IMR-90 (cell line): Measurements from ENCODE around the gene NRP1.

Source experiments
- CEBPB ChIP-seq: IDR thresholded peaks from 2 replicates; pipeline ENCODE4 v1.6.1; 2012; ENCODE audit warnings: low read depth, low read length, improper control_type of control experiment
- CHD1 ChIP-seq: IDR thresholded peaks from 2 replicates; pipeline ENCODE4 v1.6.1; 2012; ENCODE audit warnings: low read depth, low read length, improper control_type of control experiment
- MAFK ChIP-seq: IDR thresholded peaks from 2 replicates; pipeline ENCODE4 v1.6.1; 2012; ENCODE audit warnings: low read depth, low read length, improper control_type of control experiment
- MAZ ChIP-seq: IDR thresholded peaks from 2 replicates; pipeline ENCODE4 v1.6.1; 2012; ENCODE audit warnings: low read depth, mild to moderate bottlenecking, low read length, improper control_type of control experiment, moderate library complexity, borderline replicate concordance
- MXI1 ChIP-seq: IDR thresholded peaks from 2 replicates; pipeline ENCODE4 v1.6.1; 2012; ENCODE audit warnings: low read depth, mild to moderate bottlenecking, low read length, moderate library complexity, borderline replicate concordance
- POLR2A ChIP-seq: IDR thresholded peaks from 2 replicates; pipeline ENCODE4 v1.6.1; 2012; ENCODE audit warnings: mild to moderate bottlenecking, low read depth, low read length
- RFX5 ChIP-seq: IDR thresholded peaks from 2 replicates; pipeline ENCODE4 v1.8.0; 2012; ENCODE audit warnings: low read depth, mild to moderate bottlenecking, low read length, moderate library complexity
- TF ChIP-seq, protein P1 (sequence below): conservative IDR thresholded peaks from 2 replicates; pipeline ENCODE4 v1.5.1; 2012; ENCODE audit warnings: mild to moderate bottlenecking, low read depth, low read length, improper control_type of control experiment

DNA sequence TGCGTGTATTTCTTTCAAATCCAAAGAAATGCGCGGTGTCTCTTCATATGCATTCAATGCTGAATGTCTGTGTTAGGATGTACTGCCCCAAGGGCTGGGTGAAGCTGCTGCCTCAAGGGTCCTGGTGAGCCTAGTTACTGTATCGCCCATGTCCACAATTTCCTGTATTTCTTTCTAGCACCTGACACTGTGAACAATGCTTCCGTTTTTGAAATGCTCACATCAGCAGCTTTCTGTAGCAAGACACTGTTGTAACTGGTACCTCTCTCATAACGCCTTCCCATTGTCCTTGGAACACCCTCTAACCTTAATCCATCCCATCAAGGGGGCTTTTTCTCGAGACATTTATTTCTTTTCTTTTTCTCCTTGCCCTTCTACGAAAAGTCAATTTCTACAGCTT, 25.1 kb downstream of the NRP1 start:
- TF ChIP-seq, protein P1, sequence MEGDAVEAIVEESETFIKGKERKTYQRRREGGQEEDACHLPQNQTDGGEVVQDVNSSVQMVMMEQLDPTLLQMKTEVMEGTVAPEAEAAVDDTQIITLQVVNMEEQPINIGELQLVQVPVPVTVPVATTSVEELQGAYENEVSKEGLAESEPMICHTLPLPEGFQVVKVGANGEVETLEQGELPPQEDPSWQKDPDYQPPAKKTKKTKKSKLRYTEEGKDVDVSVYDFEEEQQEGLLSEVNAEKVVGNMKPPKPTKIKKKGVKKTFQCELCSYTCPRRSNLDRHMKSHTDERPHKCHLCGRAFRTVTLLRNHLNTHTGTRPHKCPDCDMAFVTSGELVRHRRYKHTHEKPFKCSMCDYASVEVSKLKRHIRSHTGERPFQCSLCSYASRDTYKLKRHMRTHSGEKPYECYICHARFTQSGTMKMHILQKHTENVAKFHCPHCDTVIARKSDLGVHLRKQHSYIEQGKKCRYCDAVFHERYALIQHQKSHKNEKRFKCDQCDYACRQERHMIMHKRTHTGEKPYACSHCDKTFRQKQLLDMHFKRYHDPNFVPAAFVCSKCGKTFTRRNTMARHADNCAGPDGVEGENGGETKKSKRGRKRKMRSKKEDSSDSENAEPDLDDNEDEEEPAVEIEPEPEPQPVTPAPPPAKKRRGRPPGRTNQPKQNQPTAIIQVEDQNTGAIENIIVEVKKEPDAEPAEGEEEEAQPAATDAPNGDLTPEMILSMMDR: no peak
- TF ChIP-seq CEBPB (no peak), MXI1 (no peak), CHD1 (no peak), POLR2A (no peak), MAZ (no peak), MAFK (no peak), RFX5 (no peak)
